GM19043 (cell line): ENCODE results near the gene IL6R.
A peak's percentile ranks its signal among the peaks of the same experiment; 100 is the strongest.
"Not testable (repeated sequence)": the region's sequence is repeated elsewhere in the genome, so short reads cannot be mapped to it uniquely, and the experiment has no call there.

Experiments used
- ATAC-seq: cut with Tn5 transposase; IDR thresholded peaks from one replicate; pipeline ENCODE4 v1.9.1; 2021; ENCODE audit warnings: low read depth; ENCODE audit not compliant: unreplicated experiment

The IL6R gene

GRCh38 chr1:154404984-154405746 is at the start of gene IL6R:
Gene IL6R, plus strand, starts transcription at chr1:154405343. Its CDS starts 287 bp downstream, at chr1:154405630.
- no peak for ATAC-seq

DNA sequence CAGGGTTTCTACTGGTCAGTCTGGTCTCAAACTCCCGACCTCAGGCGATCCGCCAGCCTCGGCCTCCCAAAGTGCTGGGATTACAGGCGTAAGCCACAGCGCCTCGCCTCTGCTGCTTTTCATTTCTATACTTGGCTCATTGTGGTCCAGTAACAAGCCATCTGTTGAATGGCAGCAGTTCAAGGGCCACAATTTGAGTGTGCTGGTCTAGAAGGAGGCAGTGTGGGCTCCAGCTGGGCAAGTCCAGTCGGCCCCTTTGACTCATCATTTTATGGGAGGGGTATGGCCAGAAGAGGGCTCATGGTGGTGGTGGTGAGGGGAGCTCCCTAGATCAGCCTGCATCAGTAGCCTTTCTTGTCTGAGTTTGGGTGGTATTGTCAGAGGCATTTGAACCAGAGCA is 46.6 kb upstream of the IL6R start:
- ATAC-seq, result no peak

DNA sequence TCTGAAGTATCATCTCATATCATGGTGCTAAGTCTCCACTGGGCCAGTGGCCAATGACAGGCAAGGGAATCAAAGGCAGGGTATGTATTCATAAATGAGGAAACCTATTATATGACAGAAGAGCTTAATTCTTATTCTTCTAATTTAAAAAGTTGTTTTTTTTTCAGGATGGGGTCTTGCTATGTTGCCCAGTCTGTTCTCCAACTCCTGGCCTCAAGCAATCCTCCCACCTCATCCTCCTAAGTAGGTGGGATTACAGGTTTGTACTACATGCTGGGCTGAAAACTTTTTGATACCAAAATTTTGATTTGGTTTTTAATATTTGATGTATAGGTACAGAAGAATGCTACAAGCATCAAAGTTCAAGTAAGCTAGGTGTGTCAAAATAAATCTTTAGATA is 44.9 kb upstream of the IL6R start:
- no peak for ATAC-seq

DNA sequence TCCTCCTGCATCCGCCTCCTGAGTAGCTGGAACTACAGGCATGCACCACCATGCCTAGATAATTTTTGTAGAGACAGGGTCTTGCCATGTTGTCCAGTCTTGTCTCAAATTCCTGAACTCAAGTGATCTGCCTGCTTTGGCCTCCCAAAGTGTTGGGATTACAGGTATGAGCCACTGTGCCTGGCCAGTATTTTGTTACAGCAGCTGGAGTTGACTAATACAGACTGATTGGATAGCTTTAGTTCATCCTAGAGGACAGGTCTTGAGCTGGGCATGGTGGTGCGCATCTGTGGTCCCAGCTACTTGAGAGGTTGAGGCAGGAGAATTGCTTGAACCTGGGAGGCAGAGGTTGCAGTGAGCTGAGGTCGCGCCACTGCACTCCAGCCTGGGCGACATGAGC is 44.3 kb upstream of the IL6R start:
- ATAC-seq, result not testable (repeated sequence)

DNA sequence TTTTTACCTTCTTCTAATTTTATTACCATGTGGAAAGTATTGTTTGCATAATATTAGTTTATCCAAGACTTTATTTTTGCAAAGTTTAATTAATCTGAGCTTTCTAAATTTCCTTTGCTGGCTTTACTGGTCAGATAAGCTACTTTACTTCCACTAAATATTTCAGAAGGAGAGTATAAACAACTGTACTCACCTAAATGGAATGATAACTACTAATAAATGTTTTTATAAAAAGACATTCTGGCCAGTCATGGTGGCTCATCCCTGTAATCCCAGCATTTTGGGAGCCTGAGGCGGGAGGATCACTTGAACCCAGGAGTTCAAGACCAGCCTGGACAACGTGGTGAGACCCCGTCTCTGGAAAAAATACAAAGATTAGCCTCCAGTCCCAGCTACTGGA is 43.8 kb upstream of the IL6R start:
- no peak for ATAC-seq

DNA sequence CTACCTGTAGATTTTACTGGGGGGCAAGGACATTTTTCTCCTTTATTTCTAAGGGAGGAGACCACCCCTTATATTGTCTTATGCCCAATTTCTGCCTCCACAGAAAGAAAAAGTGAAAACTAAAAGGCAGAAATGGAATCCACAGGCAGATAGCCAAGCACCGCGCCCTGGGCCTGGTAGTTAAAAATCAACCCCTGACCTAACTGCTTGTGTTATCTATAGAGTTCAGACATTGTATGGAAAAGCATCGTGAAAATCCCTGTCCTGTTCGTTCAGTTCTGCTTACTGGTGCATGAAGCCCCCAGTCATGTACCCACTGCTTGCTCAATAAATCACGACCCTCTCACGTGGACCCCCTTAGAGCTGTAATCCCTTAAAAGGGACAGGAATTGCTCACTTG is 33.7 kb upstream of the IL6R start:
- no peak for ATAC-seq

DNA sequence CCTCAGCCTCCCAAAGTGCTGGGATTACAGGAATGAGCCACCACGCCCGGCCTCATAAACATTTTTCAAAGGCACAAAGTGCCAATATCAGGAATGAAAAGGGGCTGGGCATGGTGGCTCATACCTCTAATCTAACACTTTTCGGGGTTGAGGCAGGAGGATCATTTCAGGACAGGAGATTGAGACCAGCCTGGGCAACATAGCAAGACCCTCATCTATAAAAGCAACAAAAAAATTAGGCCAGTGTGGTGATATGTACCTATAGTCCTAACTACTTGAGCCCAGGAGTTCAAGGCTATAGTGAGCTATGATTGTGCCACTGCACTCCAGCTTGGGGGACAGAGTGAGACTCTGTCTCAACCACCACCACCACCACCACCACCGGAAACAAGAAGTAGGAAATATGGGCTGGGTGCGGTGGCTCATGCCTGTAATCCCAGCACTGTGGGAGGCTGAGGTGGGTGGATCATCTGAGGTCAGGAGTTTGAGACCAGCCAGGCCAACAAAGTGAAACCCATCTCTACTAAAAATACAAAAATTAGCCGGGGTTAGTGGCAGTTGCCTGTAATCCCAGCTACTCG is 31.3 kb upstream of the IL6R start:
- ATAC-seq, result not testable (repeated sequence)

DNA sequence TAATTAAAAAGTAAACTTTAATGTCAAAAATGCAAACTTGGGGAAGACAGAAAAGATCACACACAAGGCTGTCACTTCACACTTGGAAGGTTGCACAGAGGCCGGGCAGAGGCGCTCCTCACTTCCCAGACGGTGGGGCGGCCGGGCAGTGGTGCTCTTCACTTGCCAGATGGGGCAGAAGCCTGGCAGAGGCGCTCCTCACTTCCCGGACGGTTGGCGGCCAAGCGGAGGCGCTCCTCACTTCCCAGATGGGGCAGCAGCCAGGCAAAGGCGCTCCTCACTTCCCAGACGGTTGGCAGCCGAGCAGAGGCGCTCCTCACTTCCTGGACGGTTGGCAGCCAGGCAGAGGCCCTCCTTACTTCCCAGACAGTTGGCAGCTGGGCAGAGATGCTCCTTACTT is 25.8 kb upstream of the IL6R start:
- no peak for ATAC-seq

- ATAC-seq, result no peak
Measured at GRCh38 chr1:154384650-154385489, 20.3 kb upstream of the IL6R start.

DNA sequence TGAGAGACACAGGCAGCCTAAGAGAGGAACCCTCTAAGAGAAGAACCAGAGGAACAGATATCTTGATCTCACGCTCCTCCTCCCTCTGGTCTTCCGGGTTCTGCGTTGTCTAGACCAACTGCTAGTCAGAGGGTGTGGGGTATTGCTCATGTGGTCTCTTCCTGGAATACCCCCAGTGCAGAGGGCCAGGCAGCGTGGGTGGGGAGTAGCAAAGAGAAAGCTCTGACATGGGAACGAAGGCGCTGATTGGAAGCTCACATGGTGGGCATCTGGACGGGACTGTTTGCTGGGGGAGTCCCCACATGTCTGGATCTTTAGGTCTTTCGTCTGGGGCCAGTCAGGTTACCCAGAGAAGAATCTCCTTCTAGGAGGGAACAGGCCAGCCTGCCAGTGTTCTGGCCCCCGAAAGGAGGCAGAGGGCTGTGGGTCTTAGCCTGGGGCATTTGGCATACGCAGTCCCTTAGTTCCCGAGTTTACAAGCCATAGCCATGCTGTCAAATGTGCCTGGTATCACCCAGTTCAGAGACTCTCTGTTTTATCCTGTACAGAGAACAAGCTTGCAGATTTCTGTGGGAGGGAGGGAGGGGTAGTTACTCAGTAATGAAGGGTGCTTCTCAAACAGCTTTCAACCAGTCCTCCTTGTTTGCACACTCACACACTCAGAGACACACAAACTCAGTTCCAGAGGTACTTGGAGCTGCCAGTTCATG is 18.3 kb upstream of the IL6R start:
- ATAC-seq, result peak; percentile 65

- no peak for ATAC-seq
Measured at GRCh38 chr1:154391086-154391770, 13.9 kb upstream of the IL6R start.

DNA sequence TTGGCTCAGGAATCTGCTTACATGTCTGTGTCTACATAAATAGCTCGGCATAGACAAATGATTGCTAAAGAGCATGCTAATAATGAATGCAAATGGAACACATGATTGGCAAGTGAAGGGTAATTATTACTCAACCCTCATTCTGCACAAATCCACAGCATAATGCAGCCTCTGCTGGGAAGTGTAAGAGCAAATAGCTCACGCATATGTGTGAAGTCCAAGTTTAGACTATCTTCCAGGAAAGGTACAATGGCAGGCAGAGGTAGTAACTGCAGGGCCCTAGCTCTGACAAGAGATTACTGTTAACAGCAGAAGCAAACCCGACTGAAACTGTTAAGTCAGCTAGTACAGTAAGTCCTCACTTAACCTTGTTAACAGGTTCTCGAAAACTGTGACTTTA is 7.0 kb upstream of the IL6R start:
- ATAC-seq, result no peak

DNA sequence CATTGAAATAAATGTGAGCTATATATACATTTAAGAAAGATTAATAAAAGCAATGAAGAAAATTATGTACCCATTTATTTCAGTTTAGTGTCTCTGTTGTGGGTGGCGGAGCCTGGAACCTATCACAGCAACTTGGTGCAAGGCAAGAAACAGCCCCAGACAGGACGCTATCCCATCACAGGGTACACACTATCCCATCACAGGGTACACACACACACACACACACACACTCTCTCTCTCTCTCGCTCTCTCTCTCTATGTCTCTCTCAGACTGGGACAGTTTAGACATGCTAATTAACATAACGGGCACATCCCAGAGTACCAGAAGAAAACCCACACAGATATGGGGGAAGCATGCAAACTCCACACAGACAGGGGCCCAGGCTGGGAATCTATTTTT is 6.5 kb upstream of the IL6R start:
- ATAC-seq, result no peak

DNA sequence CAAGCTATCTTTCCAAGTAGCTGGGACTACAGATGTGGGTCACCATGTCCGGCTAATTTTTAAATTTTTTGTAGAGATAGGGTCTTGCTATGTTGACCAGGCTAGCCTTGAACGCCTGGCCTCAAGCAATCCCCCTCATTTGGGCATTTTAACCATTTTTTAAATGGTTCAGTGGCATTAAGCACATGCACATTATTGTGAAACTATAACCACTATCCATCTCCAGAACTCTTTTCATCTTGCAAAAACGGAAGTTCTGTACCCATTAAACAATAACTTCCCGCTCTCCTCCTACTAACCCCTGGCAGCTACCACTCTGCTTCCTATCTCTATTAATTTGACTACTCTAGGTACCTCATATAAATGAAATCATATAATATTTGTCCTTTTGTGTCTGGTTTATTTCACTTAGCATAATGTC is 4.8 kb upstream of the IL6R start:
- ATAC-seq, result no peak

DNA sequence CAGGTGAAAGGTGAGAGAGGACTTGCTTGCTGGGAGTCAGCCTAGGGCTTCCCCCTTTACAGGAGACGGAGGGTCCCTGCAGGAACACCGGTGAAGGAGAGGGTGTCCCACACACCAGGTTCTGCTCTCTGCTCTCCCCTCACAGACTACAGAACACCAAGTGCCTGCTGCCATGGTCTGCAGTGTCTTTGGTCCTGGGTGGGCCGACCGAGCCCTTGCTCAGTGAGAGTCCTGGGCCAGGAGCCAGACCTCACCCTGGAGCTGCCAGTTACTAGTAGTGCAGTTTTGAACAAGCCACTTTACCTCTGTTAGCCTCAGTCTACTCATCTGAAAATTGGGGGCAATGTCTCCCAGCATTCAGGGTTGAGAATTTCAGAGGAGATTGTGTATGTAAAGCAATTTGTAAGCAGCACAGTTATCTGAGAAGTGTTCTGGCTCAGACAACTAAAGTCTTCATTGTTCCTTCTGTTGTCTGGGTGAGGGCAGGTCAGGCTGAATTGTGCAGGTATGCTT is 2.7 kb upstream of the IL6R start:
- ATAC-seq, result no peak

DNA sequence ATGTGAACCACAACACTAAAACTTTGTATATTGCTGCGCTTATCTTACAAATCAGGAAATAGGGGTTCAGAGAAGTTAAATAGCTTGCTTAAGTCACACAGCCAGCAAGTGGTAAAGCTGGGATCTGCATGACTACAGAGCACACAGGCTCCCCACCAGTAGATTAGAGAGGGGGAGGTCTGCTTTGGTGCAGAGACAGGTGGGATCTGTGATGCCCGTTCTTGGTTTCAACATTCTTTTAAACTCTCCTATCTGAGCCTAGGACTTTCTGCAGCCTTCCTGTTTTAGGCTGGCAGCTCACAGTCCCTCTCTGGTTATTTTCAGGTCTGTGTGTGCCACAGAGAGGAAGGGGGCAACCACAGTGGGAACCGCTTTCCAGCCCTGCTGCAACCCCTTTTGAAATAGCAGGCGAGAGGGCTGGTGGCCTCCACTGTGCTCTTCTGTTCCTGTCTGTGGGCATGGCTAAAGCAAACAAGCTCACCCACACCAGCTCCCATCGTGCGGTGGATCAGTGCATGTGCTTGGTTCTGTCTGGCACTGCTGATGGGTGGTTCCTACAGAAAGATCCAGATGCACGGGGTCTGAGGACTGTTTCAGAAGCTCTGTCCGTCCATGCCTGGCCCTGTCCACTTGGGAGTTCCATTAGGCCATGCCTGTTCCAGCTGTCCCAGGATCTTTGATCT is 1.7 kb upstream of the IL6R start:
- no peak for ATAC-seq

- no peak for ATAC-seq
Measured at GRCh38 chr1:154403983-154404382, 1.2 kb upstream of the IL6R start.

- no peak for ATAC-seq
Measured at GRCh38 chr1:154404511-154404931, 622 bp upstream of the IL6R start.

DNA sequence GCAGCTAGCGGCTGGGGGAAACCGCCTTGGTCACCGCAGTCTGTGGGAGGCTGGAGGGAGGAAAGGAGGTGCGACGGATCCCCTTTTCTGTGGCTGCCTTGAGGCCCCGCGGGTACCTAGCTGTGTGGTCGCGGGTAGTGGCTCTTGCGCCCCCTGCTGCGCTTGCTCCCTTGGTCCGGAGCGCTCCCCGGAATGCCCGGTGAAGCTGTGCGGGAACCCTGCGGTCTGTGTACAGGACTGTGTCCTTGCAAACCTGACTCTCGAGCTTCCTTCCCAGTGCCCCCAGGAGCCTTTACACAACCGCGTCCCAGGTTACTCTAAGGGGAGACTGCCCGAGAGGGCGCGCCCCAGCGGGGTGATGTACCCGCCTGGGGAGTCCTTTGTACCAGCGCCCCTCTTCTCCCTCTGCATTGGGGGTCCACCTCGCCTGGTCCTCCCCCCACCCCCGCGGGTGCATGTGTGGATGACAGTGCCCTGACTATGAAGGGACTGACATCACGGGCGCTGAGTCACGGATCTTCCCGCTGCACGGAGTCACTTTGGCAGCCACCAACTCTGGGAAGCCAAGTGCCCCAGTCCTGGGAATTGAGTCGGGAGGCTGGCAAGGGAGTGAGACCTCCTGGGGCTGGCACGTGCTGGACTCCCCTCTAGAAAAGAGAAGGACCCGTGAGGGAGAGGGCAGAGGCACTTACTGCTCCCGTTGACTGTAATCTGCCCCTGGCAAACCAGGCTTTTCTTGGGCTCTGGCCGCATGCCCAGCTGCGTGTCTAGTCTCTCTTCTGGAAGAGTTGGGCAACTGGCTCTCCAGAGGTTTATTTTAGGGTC is 816 bp downstream of the IL6R start:
- no peak for ATAC-seq
